ENCODE measurements around the gene ALX4.

Gene ALX4

DNA sequence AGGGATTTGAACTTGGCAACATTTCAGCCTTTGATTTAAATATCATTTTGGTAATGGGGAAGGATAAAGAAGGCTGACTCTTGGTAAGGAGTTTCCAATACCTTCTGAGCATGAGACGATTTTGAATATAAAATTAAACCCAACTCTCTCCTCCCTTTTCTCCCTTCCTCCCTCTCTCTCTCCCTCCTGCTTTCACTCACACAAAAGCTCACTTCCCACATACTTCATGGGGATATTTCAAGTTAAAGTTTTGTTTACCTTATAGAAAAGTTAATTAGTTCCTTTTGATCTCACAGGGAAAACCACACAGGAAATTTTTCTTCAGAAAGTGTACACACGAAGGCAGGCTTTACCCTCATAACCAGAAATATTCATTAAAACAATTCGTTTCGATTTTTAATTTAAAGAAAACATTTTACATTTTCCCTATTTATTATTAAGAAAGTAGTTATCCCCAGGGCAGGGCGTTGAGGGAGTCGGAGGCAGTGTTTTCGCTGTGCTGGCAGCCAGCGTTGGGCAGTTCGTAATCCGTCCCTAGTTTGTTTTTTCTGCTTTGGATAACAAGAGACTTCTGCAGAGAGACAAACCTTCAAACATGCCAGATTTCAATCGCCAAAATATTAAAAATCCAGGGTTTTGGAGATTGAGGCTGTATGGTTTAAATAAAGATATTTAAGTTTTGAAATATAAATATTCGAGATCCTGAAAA, 25.3 kb upstream of the ALX4 start:
- no peak for FAIRE-seq

DNA sequence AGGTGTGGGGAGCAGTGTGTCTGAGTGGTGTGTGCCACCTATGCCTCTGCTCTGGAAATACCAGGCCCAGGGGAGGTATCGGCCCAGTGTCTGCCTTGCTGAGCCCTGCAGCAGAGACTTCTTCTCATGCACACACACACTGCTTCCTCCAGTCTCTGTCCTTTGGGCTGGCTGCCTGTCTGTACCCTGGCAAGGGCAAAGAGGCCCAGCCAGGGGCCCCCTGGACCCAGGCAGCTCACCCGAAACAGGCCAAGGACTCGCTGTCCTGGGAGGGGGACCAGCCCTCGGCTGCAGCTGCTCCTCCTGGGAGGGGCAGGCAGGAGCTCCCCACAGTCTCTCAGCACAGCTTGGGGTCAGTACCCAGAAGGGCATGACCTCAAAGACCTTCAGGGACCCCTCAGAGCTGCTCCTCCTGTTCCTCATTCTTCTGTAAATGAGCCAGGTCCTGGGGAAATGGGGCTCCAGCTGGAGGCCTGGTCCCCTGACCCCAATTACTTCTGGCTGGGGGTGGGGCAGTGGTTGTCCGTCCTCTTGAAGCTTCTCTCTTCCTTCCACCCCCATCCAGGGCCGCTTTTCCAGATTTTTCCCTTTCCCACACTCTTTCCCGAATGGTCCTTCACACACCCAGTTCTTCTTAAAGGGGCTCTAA, 24.5 kb upstream of the ALX4 start:
- FAIRE-seq = no peak

- FAIRE-seq = no peak
Measured at GRCh38 chr11:44333271-44334218, 23.6 kb upstream of the ALX4 start.

DNA sequence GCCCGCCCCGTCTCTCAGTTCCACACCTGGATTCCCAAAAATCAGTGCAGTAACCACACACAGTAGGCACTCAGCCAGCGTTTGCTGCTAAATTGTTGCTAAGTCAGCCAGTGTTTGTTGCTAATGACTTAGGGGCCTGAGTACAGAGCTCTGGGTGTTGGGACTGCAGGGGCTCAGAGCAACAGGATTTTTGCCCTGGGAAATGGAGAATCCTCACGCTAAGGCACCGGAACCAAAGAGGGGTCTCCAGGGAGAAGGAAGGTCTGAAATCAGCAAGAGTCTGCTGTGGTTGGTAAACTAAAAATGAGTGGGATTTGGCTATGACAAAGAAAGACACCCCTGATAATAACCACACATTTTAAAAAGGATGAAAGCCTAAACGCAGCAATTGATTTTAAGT, 22.7 kb upstream of the ALX4 start:
- no peak for FAIRE-seq

GRCh38 chr11:44329472-44330230, 19.7 kb upstream of the ALX4 start:
- FAIRE-seq = no peak

DNA sequence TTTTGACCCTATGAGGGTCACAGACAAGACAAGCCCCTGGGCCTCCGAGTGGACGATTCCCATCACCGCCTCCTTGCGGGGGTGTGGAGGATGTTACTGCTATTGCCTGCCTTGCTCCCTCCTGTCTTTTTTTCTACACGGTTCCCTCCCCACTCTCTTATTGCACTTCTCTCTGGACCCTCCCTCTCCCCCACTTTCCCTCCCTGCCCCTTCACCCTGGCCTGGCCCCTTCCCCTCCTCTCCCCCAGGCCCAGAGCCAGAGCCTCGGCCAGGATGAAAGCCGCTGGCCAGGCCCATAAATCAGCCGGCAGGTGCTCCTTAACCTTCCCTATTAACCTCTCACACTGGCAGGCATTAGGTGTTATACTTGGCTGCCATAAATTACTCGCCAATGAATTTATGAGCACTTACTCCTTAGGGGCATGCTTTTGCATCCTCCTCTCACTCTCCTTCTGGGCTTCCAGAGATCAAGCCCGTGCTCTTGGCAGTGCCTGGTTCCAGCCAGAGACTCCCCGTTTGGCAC, 18.3 kb upstream of the ALX4 start:
- FAIRE-seq = no peak

DNA sequence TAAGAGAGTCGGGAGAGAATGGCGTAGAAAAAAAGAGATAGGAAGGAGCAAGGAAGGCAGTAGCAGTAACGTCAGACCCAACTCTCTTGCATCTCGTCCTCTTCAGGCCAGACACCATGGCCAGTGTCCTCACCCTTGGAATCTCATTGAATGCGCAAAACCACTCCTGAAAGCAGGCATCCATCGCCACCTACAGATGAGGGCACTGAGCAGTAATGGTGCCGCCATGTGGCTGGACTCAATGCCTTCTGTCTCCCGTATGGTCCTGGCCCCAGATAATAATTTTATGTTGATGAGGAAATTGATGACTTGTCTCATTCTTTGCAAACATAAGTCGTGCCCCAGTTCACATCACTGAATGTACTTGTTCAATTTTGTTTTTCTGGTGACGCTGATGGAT, 17.8 kb upstream of the ALX4 start:
- no peak for FAIRE-seq

DNA sequence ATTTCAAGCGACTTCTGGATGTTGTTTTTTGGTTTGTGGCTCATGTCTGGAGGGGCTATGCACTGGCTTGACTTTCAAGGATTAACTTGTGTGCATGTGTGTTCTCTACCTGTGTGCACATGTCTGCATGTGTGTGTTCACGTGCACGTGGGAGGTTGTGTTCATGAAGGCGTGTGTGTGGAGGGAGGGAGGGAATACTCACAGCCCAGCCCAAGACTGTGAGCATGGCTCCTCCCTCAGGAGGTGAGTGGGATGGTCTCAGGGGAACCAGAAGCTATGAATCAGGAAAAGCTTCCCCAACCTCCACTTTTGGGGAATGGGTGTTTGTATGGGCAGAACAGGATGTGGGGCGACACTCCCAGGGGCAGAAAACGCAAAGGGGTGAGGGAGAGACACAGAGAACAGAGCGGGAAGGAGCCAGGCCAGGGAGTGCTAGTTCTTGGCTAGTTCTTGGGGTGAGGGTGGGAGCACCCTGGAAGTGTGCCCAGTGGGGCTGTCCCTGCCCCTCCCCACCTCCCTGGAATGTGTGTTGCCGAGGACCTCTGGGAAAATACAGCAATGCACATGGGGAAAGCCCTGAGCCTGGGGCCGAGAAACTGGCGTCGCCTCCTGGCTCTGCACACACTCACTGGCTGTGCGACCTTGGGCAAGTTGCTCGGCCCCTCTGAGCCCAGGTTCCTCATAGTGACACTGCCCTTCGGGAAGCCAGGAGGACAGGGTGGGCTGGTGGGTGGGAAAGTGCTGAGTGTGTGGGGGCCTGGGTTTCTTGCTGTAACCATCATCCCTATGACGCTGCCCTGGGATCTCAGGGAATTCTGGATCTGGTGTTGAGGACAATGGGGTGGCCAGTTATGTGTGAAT, 16.9 kb upstream of the ALX4 start:
- no peak for FAIRE-seq

GRCh38 chr11:44325698-44326097, 15.8 kb upstream of the ALX4 start:
- FAIRE-seq = no peak

DNA sequence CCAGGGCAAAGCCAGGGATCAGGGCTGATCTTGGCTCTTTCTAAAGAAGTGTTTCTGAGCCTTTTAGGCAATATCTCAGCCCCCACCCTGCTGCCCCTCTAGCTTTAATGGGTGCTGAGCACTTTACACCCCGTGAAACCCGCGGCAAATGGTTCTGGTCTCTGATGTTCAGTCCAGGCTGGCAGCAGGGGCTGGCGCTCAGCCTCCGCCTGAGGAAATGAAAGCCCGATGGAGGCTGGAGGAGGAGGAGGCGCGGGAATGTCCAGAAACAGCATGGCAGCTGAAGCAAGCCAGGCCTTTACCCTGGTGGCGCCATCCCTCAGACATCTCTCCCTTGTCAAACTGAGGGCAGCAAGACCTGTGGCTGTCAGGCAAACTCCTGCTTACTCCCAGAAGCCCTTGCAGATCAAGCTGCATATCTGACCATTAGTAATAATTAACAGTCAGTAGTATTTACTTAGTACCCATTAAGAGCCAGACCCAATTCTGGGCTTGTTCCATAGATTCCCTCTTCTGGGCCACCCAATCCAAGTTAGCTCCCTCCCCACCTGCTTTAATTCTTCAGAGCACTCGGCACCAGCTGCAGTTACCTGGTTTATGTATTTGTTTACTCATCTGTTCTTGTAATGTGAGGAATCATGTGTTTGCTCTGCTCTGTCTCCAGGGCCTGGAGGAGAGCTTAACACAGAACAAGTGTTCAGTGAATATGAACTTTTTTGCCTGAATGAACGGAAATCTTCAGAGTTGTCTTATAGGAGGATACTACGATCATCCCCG, 15.0 kb upstream of the ALX4 start:
- FAIRE-seq = no peak

- no peak for FAIRE-seq
Measured at GRCh38 chr11:44324222-44324621, 14.3 kb upstream of the ALX4 start.

DNA sequence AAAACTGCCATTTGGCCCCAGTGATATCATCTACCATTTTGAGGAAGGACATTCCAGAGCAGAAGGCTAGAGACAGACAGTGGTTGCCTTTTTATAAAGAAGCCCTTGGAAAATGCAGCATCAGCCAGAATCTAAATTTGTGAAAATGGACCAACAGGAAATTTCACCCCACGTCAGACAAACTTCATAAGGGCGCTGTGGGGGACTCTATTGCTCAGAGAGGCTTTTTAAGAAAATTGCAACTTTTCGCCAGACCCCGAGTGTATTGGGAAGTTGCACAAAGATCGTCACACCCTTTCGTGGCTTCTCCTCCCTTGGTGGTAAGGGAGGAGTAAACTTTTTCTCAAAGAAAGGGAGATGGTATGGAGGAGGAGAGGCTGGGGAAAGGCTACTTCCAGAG, 12.3 kb upstream of the ALX4 start:
- FAIRE-seq = no peak

- no peak for FAIRE-seq
Measured at GRCh38 chr11:44321059-44321458, 11.1 kb upstream of the ALX4 start.

GRCh38 chr11:44320289-44320973, 10.5 kb upstream of the ALX4 start:
- no peak for FAIRE-seq

- FAIRE-seq = no peak
Measured at GRCh38 chr11:44319552-44320288, 9.8 kb upstream of the ALX4 start.

DNA sequence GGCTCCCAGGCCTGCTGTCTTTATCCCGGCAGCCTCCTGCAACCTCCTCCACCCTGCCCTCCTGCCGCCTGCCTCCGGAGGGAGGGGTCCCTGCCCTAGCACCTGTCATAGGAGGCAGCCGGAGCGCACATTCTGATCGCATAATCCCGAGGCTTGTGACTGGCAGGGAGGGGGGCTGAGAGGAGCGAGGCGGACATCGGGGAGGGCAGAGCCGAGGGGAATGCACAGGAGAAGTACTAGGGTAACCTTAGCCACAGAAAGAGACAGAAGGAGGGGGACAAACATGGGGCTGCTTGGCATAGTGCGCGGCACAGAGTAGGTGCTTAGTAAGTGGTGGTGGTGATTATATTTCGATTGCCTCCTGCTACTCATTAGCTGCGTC, 9.2 kb upstream of the ALX4 start:
- FAIRE-seq = no peak

DNA sequence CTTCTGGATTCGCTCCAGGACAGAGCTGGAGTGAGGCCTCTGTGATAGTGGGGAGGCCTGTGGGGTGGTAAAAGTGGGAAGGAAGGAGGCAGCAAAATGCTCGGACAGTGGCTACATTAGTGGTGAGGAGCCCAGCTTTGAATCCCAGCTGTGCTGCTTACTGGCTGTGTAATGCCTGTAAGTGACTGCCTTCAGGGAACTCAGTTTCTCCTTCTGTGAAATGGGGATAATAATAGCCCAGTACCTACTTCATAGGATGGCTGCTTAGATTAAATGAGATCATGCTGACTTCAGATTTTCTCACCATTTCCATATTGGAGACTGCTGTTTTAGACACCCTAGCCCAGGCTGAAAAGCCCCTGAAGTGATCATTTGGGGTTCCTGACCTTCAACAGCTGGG, 8.4 kb upstream of the ALX4 start:
- FAIRE-seq = no peak

GRCh38 chr11:44316659-44317240, 6.8 kb upstream of the ALX4 start:
- FAIRE-seq = no peak
